ENCODE results near the gene REPIN1.

DNA sequence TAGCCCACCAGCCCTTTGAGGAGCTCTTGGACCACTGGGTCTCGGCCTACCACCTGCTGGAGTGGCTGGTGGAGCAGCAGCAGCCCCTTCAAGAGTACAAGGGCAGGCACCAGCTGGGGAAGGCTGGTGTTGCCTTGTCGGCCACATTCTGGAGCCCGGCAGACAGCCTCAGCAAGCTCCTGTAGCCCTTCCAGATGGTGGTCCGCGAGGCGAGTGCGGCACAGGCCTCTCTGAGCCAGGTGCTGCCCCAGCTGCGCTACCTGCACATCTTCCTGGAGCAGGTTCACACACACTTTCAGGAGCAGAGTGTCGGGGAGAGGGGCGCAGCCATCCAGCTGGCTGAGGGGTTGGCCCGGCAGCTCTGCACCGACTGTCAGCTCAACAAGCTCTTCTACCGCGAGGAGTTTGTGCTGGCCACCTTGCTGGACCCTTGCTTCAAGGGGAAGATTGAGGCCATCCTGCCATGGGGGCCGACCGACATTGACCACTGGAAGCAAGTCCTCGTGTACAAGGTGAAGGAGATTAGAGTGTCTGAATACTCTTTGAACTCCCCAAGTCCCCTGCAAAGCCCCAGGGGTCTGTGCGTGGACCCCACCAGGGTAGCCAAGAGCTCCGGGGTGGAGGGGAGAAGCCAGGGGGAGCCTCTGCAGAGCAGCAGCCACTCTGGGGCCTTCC lies 38.3 kb upstream of the REPIN1 start:
- TF ChIP-seq, protein P1, sequence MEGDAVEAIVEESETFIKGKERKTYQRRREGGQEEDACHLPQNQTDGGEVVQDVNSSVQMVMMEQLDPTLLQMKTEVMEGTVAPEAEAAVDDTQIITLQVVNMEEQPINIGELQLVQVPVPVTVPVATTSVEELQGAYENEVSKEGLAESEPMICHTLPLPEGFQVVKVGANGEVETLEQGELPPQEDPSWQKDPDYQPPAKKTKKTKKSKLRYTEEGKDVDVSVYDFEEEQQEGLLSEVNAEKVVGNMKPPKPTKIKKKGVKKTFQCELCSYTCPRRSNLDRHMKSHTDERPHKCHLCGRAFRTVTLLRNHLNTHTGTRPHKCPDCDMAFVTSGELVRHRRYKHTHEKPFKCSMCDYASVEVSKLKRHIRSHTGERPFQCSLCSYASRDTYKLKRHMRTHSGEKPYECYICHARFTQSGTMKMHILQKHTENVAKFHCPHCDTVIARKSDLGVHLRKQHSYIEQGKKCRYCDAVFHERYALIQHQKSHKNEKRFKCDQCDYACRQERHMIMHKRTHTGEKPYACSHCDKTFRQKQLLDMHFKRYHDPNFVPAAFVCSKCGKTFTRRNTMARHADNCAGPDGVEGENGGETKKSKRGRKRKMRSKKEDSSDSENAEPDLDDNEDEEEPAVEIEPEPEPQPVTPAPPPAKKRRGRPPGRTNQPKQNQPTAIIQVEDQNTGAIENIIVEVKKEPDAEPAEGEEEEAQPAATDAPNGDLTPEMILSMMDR (IDR thresholded peaks at IDR 0.05), result no peak
- no peak for TF ChIP-seq POLR2A (IDR thresholded peaks at IDR 0.05)
- no peak for TF ChIP-seq POLR2AphosphoS5 (IDR thresholded peaks at IDR 0.05; ENCODE audit: insufficient read depth in 1 of 2, low read depth in 1 of 2)
